Measurements from ENCODE around the gene SIPA1L3. TPM values are rescaled to one million over a fixed set of nuclear protein-coding genes. Genes with fewer than 3 reads are reported as not detected.
"Not testable (repeated sequence)": the region's sequence is repeated elsewhere in the genome, so short reads cannot be mapped to it uniquely, and the experiment has no call there.

Gene SIPA1L3
- total and polyA plus RNA-seq, 9 of the 15 experiments (the other 6 are each of a cell fraction or from before 2014, with no cell fraction given) = 0.01 to 6.1 (median 2.5) TPM

DNA sequence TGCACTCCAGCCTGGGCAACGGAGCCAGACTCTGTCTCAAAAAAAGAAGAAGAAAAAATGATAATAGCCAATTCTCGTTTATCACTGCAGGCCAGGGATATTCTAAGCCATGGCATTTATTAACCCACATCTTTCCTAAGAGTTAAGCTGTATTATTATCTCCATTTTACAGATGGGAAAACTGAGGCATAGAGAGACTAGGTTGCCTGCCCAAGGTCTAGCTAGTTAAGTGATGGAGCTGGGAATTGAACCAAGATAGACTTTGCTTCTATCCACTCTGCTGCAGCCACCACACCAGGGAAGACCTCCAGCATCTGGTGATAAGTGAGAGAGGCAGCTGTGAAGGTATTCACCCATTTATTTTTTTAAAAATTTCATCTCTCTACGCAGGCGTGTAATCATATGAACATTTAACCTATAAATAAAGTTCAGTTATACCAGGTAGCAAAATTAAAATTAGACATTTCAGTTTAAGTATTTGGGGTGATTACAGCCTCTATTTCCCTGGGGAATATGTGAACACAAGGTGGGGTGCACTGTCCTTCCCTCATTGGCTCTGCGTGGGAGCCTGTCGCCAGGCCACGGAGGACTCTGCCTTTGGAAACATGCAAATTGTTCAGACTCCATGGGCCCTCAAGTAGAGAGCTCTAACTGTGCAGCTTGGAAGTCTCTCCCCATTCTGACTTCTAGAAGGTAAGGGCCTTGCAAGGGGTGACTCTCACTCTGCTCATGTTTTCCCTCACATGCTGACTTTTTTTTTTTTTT, 157.8 kb downstream of the SIPA1L3 start:
- H3K27me3 ChIP-seq (ENCODE audit: control insufficient read depth in 2 of 2, insufficient read depth in 2 of 2, low read length in 2 of 2) = no peaks in the 10 kb centered on the region; a peak in 1 of 5 replicates
- H3K4me2 ChIP-seq (ENCODE audit: insufficient read depth, low read length) = no peak overlapping the region
- H3K9me3 ChIP-seq (replicated peaks; ENCODE audit: control insufficient read depth, insufficient read depth, low read depth, low read length) = no peaks in the 10 kb centered on the region
- 39% methylated on average over 5 of the region's 7 CpGs for WGBS (ENCODE audit: insufficient coverage, low coverage, missing lambda C conversion rate)
- H3K4me3 ChIP-seq = no peak overlapping the region
- no peak for ATAC-seq
- H3K9ac ChIP-seq (ENCODE audit: insufficient read depth in 1 of 2, low read depth in 2 of 2, low read length in 2 of 2) = no peak overlapping the region
- peaks cover 0 to 5% of the 10 kb centered on the region in 2 experiments; a peak in 1 of 5 replicates for H3K4me1 ChIP-seq (replicated peaks in 1 of 2; ENCODE audit: control insufficient read depth in 2 of 2, insufficient read depth in 2 of 2, low read length in 2 of 2)
- H3K36me3 ChIP-seq (ENCODE audit: control insufficient read depth, insufficient read depth, low read length) = no peaks in the 10 kb centered on the region
- no TSS peak for BruUV-seq (replicated peaks)
- no peak for TF ChIP-seq MEF2D (tag; conservative IDR thresholded peaks at IDR 0.05; ENCODE audit: low read depth)
- TF ChIP-seq ADNP (tag; IDR thresholded peaks at IDR 0.05) = peak; percentile 55; the same call in 1 of the 2 replicates
- TF ChIP-seq BCOR (IDR thresholded peaks at IDR 0.05) = 0 out of 2 replicates have a peak, but pooled peaks have one; percentile 26
- peak; percentile 62 for TF ChIP-seq RBM25 (IDR thresholded peaks at IDR 0.05; ENCODE audit: low read depth, low read length, severe bottlenecking)
- TF ChIP-seq SRSF1 (IDR thresholded peaks at IDR 0.05; ENCODE audit: low read depth, low read length) = no peak
- no peak overlapping the region for H2AFZ ChIP-seq (ENCODE audit: low read depth, low read length)
- no peak for DNase-seq (ENCODE audit: extremely low read depth in 1 of 4, low spot score in 3 of 4)
- no peaks in the 10 kb centered on the region for H4K20me1 ChIP-seq (replicated peaks; ENCODE audit: control insufficient read depth, insufficient read depth, low read length)
- FAIRE-seq = no peak
- intact Hi-C loops (cut with micrococcal nuclease) (no loop called here), in situ Hi-C loops (cut with MboI) (no loop called here)
- ChIA-PET POLR2A (interaction anchor here (0.7 kb wide), 1 partner anchor 19 kb away, joined by 3 read pairs; no protein-coding TSS in a partner anchor), CTCF (ENCODE audit: low intra/inter-chr PET ratio) (no interaction called here)
- no peaks in the 10 kb centered on the region for H3K79me2 ChIP-seq (ENCODE audit: control insufficient read depth, insufficient read depth, low read length)
- no peak overlapping the region for H3K27ac ChIP-seq (ENCODE audit: extremely low read depth, low read depth, low read length)
- H3K9me1 ChIP-seq (ENCODE audit: control insufficient read depth, insufficient read depth, low read length) = no peaks in the 10 kb centered on the region

DNA sequence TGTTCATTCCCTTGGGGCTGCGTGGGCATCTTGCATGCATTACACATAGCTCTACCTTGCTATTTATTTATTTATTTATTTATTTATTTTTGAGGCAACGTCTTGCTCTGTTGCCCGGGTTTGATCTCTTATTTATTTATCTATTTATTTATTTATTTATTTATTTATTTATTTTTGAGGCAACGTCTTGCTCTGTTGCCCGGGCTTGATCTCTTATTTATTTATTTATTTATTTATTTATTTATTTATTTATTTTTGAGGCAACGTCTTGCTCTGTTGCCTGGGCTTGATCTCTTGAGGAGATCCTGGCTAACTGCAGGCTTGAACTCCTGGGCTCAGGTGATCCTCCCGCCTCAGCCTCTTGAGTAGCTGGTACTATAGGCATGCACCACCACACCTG, 158.8 kb downstream of the SIPA1L3 start:
- in situ Hi-C loops (cut with MboI); H2AFZ ChIP-seq (ENCODE audit: low read depth, low read length); H3K27ac ChIP-seq (ENCODE audit: extremely low read depth, low read depth, low read length); ATAC-seq; H3K9me1 ChIP-seq (ENCODE audit: control insufficient read depth, insufficient read depth, low read length); BruUV-seq (replicated peaks); H4K20me1 ChIP-seq (replicated peaks; ENCODE audit: control insufficient read depth, insufficient read depth, low read length); FAIRE-seq; H3K9me3 ChIP-seq (replicated peaks; ENCODE audit: control insufficient read depth, insufficient read depth, low read depth, low read length); H3K79me2 ChIP-seq (ENCODE audit: control insufficient read depth, insufficient read depth, low read length); H3K4me2 ChIP-seq (ENCODE audit: insufficient read depth, low read length); H3K9ac ChIP-seq (ENCODE audit: insufficient read depth in 1 of 2, low read depth in 2 of 2, low read length in 2 of 2); DNase-seq (ENCODE audit: extremely low read depth in 1 of 4, low spot score in 3 of 4); H3K27me3 ChIP-seq (ENCODE audit: control insufficient read depth in 2 of 2, insufficient read depth in 2 of 2, low read length in 2 of 2); H3K4me1 ChIP-seq (replicated peaks in 1 of 2; ENCODE audit: control insufficient read depth in 2 of 2, insufficient read depth in 2 of 2, low read length in 2 of 2); intact Hi-C loops (cut with micrococcal nuclease); H3K4me3 ChIP-seq; H3K36me3 ChIP-seq (ENCODE audit: control insufficient read depth, insufficient read depth, low read length); CTCF ChIA-PET (ENCODE audit: low intra/inter-chr PET ratio): not testable (repeated sequence)
- POLR2A ChIA-PET = interaction anchor here (0.7 kb wide), 1 partner anchor 159 kb away, joined by 4 read pairs; the partner anchor contains the start of gene SIPA1L3
- 34% methylated on average over 7 of the region's 7 CpGs for WGBS (ENCODE audit: insufficient coverage, low coverage, missing lambda C conversion rate)

Data from K562 (cell line).